ENCODE data around the gene ARRDC2. TPM values are rescaled to one million over a fixed set of nuclear protein-coding genes. Genes with fewer than 3 reads are reported as not detected.

The ARRDC2 gene
- total RNA-seq, 1 experiment from 2014 or later = 18.8 TPM

GRCh38 chr19:18046059-18046718, 38.2 kb downstream of the ARRDC2 start:
- CTCF ChIA-PET = interaction anchor here (0.9 to 2.0 kb wide), 2 partner anchors 30 to 39 kb away, joined by 3 to 6 read pairs; no protein-coding TSS in a partner anchor
- Mint-ChIP-seq H3K27me3 (ENCODE audit: insufficient read depth, unreplicated experiment) (no peaks in the 10 kb centered on the region), H3K4me1 (ENCODE audit: insufficient read depth, unreplicated experiment) (peaks cover 20% of the 10 kb centered on the region), H3K27ac (ENCODE audit: low read depth, unreplicated experiment) (peak overlapping the region; percentile 8), H3K9me3 (ENCODE audit: unreplicated experiment) (no peaks in the 10 kb centered on the region), H3K36me3 (ENCODE audit: insufficient read depth, unreplicated experiment) (no peaks in the 10 kb centered on the region), H3K4me3 (ENCODE audit: unreplicated experiment) (no peak overlapping the region)
- peak; percentile 91 for DNase-seq (ENCODE audit: unreplicated experiment)
- intact Hi-C loops (cut with micrococcal nuclease) = no loop called here
- no TSS peak for BruUV-seq (replicated peaks)
- TF ChIP-seq, protein P1, sequence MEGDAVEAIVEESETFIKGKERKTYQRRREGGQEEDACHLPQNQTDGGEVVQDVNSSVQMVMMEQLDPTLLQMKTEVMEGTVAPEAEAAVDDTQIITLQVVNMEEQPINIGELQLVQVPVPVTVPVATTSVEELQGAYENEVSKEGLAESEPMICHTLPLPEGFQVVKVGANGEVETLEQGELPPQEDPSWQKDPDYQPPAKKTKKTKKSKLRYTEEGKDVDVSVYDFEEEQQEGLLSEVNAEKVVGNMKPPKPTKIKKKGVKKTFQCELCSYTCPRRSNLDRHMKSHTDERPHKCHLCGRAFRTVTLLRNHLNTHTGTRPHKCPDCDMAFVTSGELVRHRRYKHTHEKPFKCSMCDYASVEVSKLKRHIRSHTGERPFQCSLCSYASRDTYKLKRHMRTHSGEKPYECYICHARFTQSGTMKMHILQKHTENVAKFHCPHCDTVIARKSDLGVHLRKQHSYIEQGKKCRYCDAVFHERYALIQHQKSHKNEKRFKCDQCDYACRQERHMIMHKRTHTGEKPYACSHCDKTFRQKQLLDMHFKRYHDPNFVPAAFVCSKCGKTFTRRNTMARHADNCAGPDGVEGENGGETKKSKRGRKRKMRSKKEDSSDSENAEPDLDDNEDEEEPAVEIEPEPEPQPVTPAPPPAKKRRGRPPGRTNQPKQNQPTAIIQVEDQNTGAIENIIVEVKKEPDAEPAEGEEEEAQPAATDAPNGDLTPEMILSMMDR (IDR thresholded peaks at IDR 0.05; ENCODE audit: unreplicated experiment) = no peak
- POLR2A ChIA-PET = no interaction called here

DNA sequence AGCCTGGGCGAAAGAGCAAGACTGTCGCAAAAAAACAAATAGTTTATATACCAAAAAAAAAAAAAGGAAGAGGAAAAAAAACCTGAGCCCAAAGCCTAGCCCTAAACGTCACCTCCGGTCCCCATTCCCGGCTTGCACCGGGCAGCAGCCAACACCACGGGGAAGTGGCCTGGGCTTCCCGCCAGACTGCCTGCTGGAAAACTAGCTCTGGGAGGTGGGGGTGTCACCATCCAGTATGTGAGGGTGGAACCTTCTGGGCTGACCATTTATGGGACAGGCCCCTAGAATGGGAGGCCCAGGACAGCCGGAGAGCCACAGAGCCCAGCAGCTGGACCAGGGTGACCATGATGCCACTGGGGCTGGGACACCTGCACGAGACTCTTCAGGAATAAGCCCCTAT, 41.4 kb downstream of the ARRDC2 start:
- Mint-ChIP-seq H3K27ac (ENCODE audit: low read depth, unreplicated experiment) (no peak overlapping the region), H3K4me1 (ENCODE audit: insufficient read depth, unreplicated experiment) (peaks cover 26% of the 10 kb centered on the region), H3K4me3 (ENCODE audit: unreplicated experiment) (no peak overlapping the region), H3K36me3 (ENCODE audit: insufficient read depth, unreplicated experiment) (no peaks in the 10 kb centered on the region), H3K9me3 (ENCODE audit: unreplicated experiment) (no peaks in the 10 kb centered on the region), H3K27me3 (ENCODE audit: insufficient read depth, unreplicated experiment) (no peaks in the 10 kb centered on the region)
- DNase-seq (ENCODE audit: unreplicated experiment) = no peak
- BruUV-seq (replicated peaks) = no TSS peak
- intact Hi-C loops (cut with micrococcal nuclease) = no loop called here
- ChIA-PET CTCF (interaction anchor here (0.6 to 1.3 kb wide), 2 partner anchors 8 to 113 kb away, joined by 3 to 4 read pairs; no protein-coding TSS in a partner anchor), POLR2A (no interaction called here)
- TF ChIP-seq, protein P1 (IDR thresholded peaks at IDR 0.05; ENCODE audit: unreplicated experiment) = no peak

- ChIA-PET POLR2A (no interaction called here), CTCF (no interaction called here)
- Mint-ChIP-seq H3K27me3 (ENCODE audit: insufficient read depth, unreplicated experiment) (no peaks in the 10 kb centered on the region), H3K27ac (ENCODE audit: low read depth, unreplicated experiment) (no peak overlapping the region), H3K4me3 (ENCODE audit: unreplicated experiment) (no peak overlapping the region), H3K9me3 (ENCODE audit: unreplicated experiment) (no peaks in the 10 kb centered on the region), H3K4me1 (ENCODE audit: insufficient read depth, unreplicated experiment) (peaks cover 17% of the 10 kb centered on the region), H3K36me3 (ENCODE audit: insufficient read depth, unreplicated experiment) (no peaks in the 10 kb centered on the region)
- intact Hi-C loops (cut with micrococcal nuclease) = no loop called here
- DNase-seq (ENCODE audit: unreplicated experiment) = no peak
- TF ChIP-seq, protein P1 (IDR thresholded peaks at IDR 0.05; ENCODE audit: unreplicated experiment) = no peak
- BruUV-seq (replicated peaks) = no TSS peak
Measured at GRCh38 chr19:18051887-18052286, 43.9 kb downstream of the ARRDC2 start.

- TF ChIP-seq, protein P1 (IDR thresholded peaks at IDR 0.05; ENCODE audit: unreplicated experiment) = no peak
- intact Hi-C loops (cut with micrococcal nuclease) = no loop called here
- DNase-seq (ENCODE audit: unreplicated experiment) = no peak
- H3K36me3 Mint-ChIP-seq (ENCODE audit: insufficient read depth, unreplicated experiment) = no peaks in the 10 kb centered on the region
- CTCF ChIA-PET = no interaction called here
- peak overlapping the region; percentile 14 for H3K27ac Mint-ChIP-seq (ENCODE audit: low read depth, unreplicated experiment)
- H3K4me3 Mint-ChIP-seq (ENCODE audit: unreplicated experiment) = no peak overlapping the region
- POLR2A ChIA-PET = interaction anchor here (0.9 kb wide), 1 partner anchor 32 kb away, joined by 3 read pairs; no protein-coding TSS in a partner anchor
- BruUV-seq (replicated peaks) = no TSS peak
- H3K4me1 Mint-ChIP-seq (ENCODE audit: insufficient read depth, unreplicated experiment) = peaks cover 17% of the 10 kb centered on the region
- no peaks in the 10 kb centered on the region for H3K9me3 Mint-ChIP-seq (ENCODE audit: unreplicated experiment)
- H3K27me3 Mint-ChIP-seq (ENCODE audit: insufficient read depth, unreplicated experiment) = no peaks in the 10 kb centered on the region
Measured at GRCh38 chr19:18053576-18054219, 45.7 kb downstream of the ARRDC2 start.

Data from MCF 10A (cell line).